RWPE2 (cell line): ENCODE measurements around the gene ARHGAP27.

Experiments
- ATAC-seq: fragments of 200-7000 bp; cut with Tn5 transposase; 3 replicates; pipeline ENCODE4 v1.9.1; 2021; ENCODE audit warnings: low read depth
- DNase-seq: peaks from one replicate; pipeline ENCODE4 v3.0.0-alpha.2; 2020; ENCODE audit warnings: low spot score
- H3K27ac ChIP-seq: fragments of 450-650 bp; 2 replicates; pipeline ENCODE4 v1.5.1; 2017; ENCODE audit warnings: mild to moderate bottlenecking; ENCODE audit not compliant: poor library complexity, severe bottlenecking
- H3K27me3 ChIP-seq: fragments of 250-450 bp; sonication (Bioruptor Pico); 2 replicates; pipeline ENCODE4 v1.5.1; 2021; ENCODE audit warnings: mild to moderate bottlenecking, moderate library complexity; ENCODE audit not compliant: insufficient read depth, poor library complexity, severe bottlenecking
- H3K36me3 ChIP-seq: fragments of 250-450 bp; sonication (Bioruptor Pico); 2 replicates; pipeline ENCODE4 v1.5.1; 2020; ENCODE audit warnings: low read depth, mild to moderate bottlenecking, moderate library complexity
- H3K4me1 ChIP-seq: fragments of 250-450 bp; sonication (Bioruptor Pico); 2 replicates; pipeline ENCODE4 v1.5.1; 2021; ENCODE audit warnings: mild to moderate bottlenecking, moderate library complexity; ENCODE audit not compliant: insufficient read depth, poor library complexity, severe bottlenecking
- H3K4me3 ChIP-seq: fragments of 250-450 bp; sonication (Bioruptor Pico); 2 replicates; pipeline ENCODE4 v1.5.1; 2021; ENCODE audit warnings: mild to moderate bottlenecking, moderate library complexity; ENCODE audit not compliant: severe bottlenecking
- H3K9me3 ChIP-seq: fragments of 250-450 bp; sonication (Bioruptor Pico); 2 replicates; pipeline ENCODE4 v1.5.1; 2021; ENCODE audit warnings: mild to moderate bottlenecking, moderate library complexity; ENCODE audit not compliant: severe bottlenecking
- TF ChIP-seq, protein P1 (sequence below): fragments of 450-650 bp; IDR thresholded peaks from one replicate; pipeline ENCODE4 v1.5.1; 2017; ENCODE audit warnings: mild to moderate bottlenecking, moderate library complexity; ENCODE audit not compliant: poor library complexity, severe bottlenecking

Gene ARHGAP27

DNA sequence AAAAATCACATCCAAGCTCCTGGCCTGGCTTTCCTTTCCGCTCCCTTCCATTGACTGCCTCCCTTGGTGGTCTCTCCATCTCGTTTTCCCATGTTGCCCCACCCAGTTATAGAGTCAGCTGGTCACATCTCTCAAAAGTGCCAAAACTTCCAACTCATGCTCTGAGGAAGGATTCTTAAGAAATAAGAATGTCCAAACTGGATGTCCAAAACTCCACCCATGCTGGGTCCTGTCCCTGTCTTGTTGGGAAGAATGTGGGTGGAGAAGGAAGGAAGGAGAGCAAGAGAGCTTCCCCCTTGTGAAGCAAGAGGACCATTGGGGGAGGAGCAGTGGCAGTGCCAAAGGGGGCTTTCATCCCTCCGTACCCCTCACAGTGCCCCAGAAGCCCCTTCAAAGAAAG is 71.2 kb downstream of the ARHGAP27 start:
- no peak overlapping the region for H3K27ac ChIP-seq
- no peaks in the 10 kb centered on the region for H3K9me3 ChIP-seq
- ATAC-seq = no peak
- no peaks in the 10 kb centered on the region for H3K4me1 ChIP-seq
- DNase-seq = no peak
- TF ChIP-seq, protein P1, sequence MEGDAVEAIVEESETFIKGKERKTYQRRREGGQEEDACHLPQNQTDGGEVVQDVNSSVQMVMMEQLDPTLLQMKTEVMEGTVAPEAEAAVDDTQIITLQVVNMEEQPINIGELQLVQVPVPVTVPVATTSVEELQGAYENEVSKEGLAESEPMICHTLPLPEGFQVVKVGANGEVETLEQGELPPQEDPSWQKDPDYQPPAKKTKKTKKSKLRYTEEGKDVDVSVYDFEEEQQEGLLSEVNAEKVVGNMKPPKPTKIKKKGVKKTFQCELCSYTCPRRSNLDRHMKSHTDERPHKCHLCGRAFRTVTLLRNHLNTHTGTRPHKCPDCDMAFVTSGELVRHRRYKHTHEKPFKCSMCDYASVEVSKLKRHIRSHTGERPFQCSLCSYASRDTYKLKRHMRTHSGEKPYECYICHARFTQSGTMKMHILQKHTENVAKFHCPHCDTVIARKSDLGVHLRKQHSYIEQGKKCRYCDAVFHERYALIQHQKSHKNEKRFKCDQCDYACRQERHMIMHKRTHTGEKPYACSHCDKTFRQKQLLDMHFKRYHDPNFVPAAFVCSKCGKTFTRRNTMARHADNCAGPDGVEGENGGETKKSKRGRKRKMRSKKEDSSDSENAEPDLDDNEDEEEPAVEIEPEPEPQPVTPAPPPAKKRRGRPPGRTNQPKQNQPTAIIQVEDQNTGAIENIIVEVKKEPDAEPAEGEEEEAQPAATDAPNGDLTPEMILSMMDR = no peak
- no peak overlapping the region for H3K4me3 ChIP-seq
- no peaks in the 10 kb centered on the region for H3K36me3 ChIP-seq
- H3K27me3 ChIP-seq = no peaks in the 10 kb centered on the region

DNA sequence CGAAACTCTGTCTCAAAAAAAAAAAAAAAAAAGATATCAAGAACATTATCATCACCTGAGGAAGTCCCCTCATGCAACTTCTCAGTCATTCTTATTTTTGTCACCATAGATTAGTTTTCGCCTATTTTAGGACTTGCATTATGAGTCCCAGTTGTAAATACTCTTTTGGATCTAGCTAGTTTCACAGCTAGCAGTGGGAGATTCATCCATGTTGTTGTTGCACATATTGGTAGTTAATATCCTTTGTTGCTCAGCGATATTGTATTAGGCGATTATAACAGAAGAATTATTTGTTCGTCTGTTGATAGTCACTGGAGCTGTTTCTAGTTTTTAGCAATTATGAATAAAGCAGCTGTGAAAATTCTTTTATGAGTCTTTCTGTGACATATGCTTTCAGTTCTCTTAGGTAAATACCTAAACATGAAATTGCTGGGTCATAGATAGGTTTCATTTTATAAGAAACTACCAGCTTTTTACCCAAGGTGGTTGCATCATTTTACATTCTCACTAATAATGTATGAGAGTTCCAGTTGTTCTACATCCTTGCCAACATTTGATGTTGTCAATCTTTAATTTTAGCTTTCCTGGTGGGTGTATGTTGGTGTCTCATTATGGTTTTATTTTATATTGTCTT is 75.2 kb downstream of the ARHGAP27 start:
- H3K9me3 ChIP-seq = no peaks in the 10 kb centered on the region
- no peaks in the 10 kb centered on the region for H3K4me1 ChIP-seq
- TF ChIP-seq, protein P1 = no peak
- no peak for ATAC-seq
- H3K27ac ChIP-seq = no peak overlapping the region
- no peaks in the 10 kb centered on the region for H3K27me3 ChIP-seq
- H3K36me3 ChIP-seq = no peaks in the 10 kb centered on the region
- H3K4me3 ChIP-seq = no peak overlapping the region
- DNase-seq = no peak

DNA sequence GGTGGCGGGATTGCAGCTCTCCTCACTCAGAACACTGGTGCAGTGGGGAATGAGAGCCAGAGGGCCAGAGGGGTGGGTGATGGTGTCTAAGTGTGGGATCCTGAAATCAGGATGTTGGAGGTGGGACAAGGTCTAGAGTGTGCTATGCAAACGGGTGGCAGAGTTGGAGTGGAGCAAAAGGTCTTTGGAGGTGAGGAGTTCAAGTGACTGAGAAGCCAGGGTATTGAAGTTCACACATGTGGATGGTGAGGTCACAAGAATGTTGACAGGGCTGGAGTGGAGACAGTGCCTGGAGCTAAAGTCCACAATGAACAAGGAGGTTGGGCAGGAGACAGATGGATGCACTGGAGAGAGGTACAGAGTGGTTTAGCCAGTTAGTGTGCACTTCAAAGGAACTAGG is 77.6 kb downstream of the ARHGAP27 start:
- no peaks in the 10 kb centered on the region for H3K27me3 ChIP-seq
- TF ChIP-seq, protein P1 = no peak
- DNase-seq (peak; percentile 7), ATAC-seq (no peak)
- no peaks in the 10 kb centered on the region for H3K36me3 ChIP-seq
- H3K9me3 ChIP-seq = no peaks in the 10 kb centered on the region
- no peak overlapping the region for H3K27ac ChIP-seq
- no peak overlapping the region for H3K4me3 ChIP-seq
- no peaks in the 10 kb centered on the region for H3K4me1 ChIP-seq

DNA sequence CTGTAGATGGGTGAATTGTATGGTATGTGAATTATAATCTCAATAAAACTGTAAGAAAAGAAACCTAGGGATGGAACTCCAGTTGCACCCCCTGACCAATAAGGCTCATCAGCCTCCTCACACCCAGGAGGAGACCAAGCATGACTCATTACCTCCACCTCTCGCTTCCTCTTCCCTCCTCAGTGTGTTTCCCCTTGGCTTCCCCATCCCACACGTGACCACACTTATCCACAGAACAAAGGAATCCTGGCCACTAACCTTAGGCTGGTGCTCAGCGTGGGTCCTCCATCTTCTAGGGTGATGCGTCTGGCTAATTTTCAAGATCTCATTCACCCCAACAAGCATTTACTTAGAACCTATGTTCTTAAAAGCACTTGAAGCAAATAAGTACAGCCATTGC is 79.6 kb downstream of the ARHGAP27 start:
- Histone ChIP-seq H3K4me1 (no peaks in the 10 kb centered on the region), H3K9me3 (no peaks in the 10 kb centered on the region), H3K27me3 (no peaks in the 10 kb centered on the region), H3K36me3 (no peaks in the 10 kb centered on the region), H3K27ac (no peak overlapping the region), H3K4me3 (no peak overlapping the region)
- DNase-seq (peak; percentile 3), ATAC-seq (no peak)
- TF ChIP-seq, protein P1 = no peak

DNA sequence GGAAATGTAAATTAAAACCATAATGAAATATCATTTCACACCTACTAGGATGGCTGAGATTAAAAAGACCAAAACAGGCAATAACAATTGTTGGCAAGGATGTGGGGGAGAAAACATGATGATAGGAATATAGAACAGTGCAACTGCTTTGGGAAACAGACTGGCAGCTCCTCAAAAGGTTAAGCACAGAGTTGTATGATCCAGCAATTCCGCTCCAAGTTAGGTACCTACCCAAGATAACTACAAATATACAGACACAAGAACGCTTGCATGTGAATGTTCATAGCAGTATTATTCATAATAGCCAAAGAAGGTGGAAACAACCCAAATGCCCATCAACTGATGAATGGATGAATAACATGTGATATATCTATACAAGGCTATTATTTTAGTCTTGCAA is 80.8 kb downstream of the ARHGAP27 start:
- TF ChIP-seq, protein P1 = no peak
- Histone ChIP-seq H3K27me3 (no peaks in the 10 kb centered on the region), H3K4me1 (no peaks in the 10 kb centered on the region), H3K9me3 (no peaks in the 10 kb centered on the region), H3K4me3 (no peak overlapping the region), H3K27ac (no peak overlapping the region), H3K36me3 (no peaks in the 10 kb centered on the region)
- ATAC-seq = no peak
- DNase-seq = no peak
